GM06990 (cell line): ENCODE results near the gene FHIT.

Experiments used
- DNase-seq: peaks from one replicate; pipeline ENCODE4 v3.0.0-alpha.2; 2011; ENCODE audit not compliant: insufficient read length; ENCODE audit errors: extremely low read depth
- H3K27me3 ChIP-seq: replicated peaks from 2 replicates; pipeline ENCODE4 v1.6.0; 2011; ENCODE audit warnings: low read length; ENCODE audit not compliant: control insufficient read depth, insufficient read depth
- H3K36me3 ChIP-seq: 2 replicates; pipeline ENCODE4 v1.5.1; 2011; ENCODE audit warnings: low read length; ENCODE audit not compliant: control insufficient read depth, insufficient read depth
- H3K4me3 ChIP-seq: replicated peaks from 2 replicates; pipeline ENCODE4 v1.5.1; 2011; ENCODE audit warnings: low read depth, mild to moderate bottlenecking, control low read depth, low read length
- CTCF ChIP-seq: IDR thresholded peaks from 2 replicates; pipeline ENCODE4 v1.5.1; 2011; ENCODE audit warnings: low read length, control low read depth, mild to moderate bottlenecking, inconsistent platforms; ENCODE audit not compliant: insufficient read depth, poor library complexity, severe bottlenecking

FHIT gene

GRCh38 chr3:60289341-60290121, 961.7 kb downstream of the FHIT start:
- no peaks in the 10 kb centered on the region for H3K27me3 ChIP-seq
- no peak overlapping the region for H3K4me3 ChIP-seq
- no peak for TF ChIP-seq CTCF
- H3K36me3 ChIP-seq, result no peaks in the 10 kb centered on the region
- DNase-seq, result no peak

- no peak for DNase-seq
- H3K4me3 ChIP-seq, result no peak overlapping the region
Measured at GRCh38 chr3:60282866-60283265, 968.4 kb downstream of the FHIT start.

GRCh38 chr3:60281970-60282369, 969.3 kb downstream of the FHIT start:
- no peaks in the 10 kb centered on the region for H3K27me3 ChIP-seq
- no peak for DNase-seq
- no peaks in the 10 kb centered on the region for H3K36me3 ChIP-seq
- TF ChIP-seq CTCF, result no peak
- no peak overlapping the region for H3K4me3 ChIP-seq

More at GRCh38 chr3:60282866-60283265, 968.4 kb downstream of the FHIT start:
- TF ChIP-seq CTCF, result no peak
- Histone ChIP-seq H3K27me3 (no peaks in the 10 kb centered on the region), H3K36me3 (no peaks in the 10 kb centered on the region)

GRCh38 chr3:60277361-60277800, 973.9 kb downstream of the FHIT start:
- H3K36me3 ChIP-seq, result no peaks in the 10 kb centered on the region
- DNase-seq, result no peak
- H3K4me3 ChIP-seq, result no peak overlapping the region
- TF ChIP-seq CTCF, result no peak
- no peaks in the 10 kb centered on the region for H3K27me3 ChIP-seq

- no peaks in the 10 kb centered on the region for H3K36me3 ChIP-seq
- no peaks in the 10 kb centered on the region for H3K27me3 ChIP-seq
- TF ChIP-seq CTCF, result no peak
- H3K4me3 ChIP-seq, result no peak overlapping the region
- DNase-seq, result no peak
Measured at GRCh38 chr3:60276615-60277014, 974.6 kb downstream of the FHIT start.
